Caco-2 (cell line): ENCODE data around the gene OFD1. TPM values are rescaled to one million over a fixed set of nuclear protein-coding genes. Genes with fewer than 3 reads are reported as not detected.

Source experiments
- BruUV-seq: library from RNA; stranded (reverse); fragments of 400-500 nt; replicated peaks from 2 replicates; lab custom pipeline; 2021; lab: Mats Ljungman, UMichigan
- CTCF ChIA-PET: fragments of 300-600 bp; sonication (Branson Sonifier 250); formaldehyde crosslinking; loops from one replicate; lab custom pipeline; 2022; ENCODE audit warnings: antibody characterized with exemption; lab: Charles Lee
- POLR2A ChIA-PET: fragments of 300-600 bp; sonication (Branson Sonifier 250); formaldehyde crosslinking; loops from one replicate; lab custom pipeline; 2022; ENCODE audit warnings: antibody characterized with exemption; lab: Charles Lee
- DNase-seq, 2 experiments: peaks; one replicate each; pipeline versions ENCODE4 v3.0.0 to v3.0.0-alpha.2; 2020 to 2022
- H3K27me3 ChIP-seq: replicated peaks from 2 replicates; pipeline ENCODE4 v1.6.0; 2011; ENCODE audit warnings: low read length; ENCODE audit not compliant: control insufficient read depth, insufficient read depth
- H3K36me3 ChIP-seq: 2 replicates; pipeline ENCODE4 v1.5.1; 2011; ENCODE audit warnings: low read length; ENCODE audit not compliant: control insufficient read depth, insufficient read depth
- H3K4me1 ChIP-seq: fragments of 250-450 bp; sonication (Bioruptor Pico); 2 replicates; pipeline ENCODE4 v1.5.1; 2020; ENCODE audit warnings: mild to moderate bottlenecking
- H3K4me3 ChIP-seq: 2 replicates; pipeline ENCODE4 v1.5.1; 2011; ENCODE audit warnings: low read depth, mild to moderate bottlenecking, control low read depth, low read length
- H3K9me3 ChIP-seq: fragments of 250-450 bp; sonication (Bioruptor Pico); 2 replicates; pipeline ENCODE4 v1.5.1; 2020; ENCODE audit warnings: mild to moderate bottlenecking, moderate library complexity
- H3K27ac Mint-ChIP-seq: one replicate; pipeline ENCODE4 v1.8.0; 2022; ENCODE audit warnings: mixed read lengths; ENCODE audit not compliant: unreplicated experiment
- H3K27me3 Mint-ChIP-seq: one replicate; pipeline ENCODE4 v1.8.0; 2022; ENCODE audit warnings: mixed read lengths; ENCODE audit not compliant: insufficient read depth, unreplicated experiment
- H3K36me3 Mint-ChIP-seq: one replicate; pipeline ENCODE4 v1.8.0; 2022; ENCODE audit warnings: mild to moderate bottlenecking, mixed read lengths; ENCODE audit not compliant: insufficient read depth, unreplicated experiment
- H3K4me1 Mint-ChIP-seq: one replicate; pipeline ENCODE4 v1.8.0; 2022; ENCODE audit warnings: low read depth, mixed read lengths; ENCODE audit not compliant: unreplicated experiment
- H3K4me3 Mint-ChIP-seq: one replicate; pipeline ENCODE4 v1.8.0; 2022; ENCODE audit warnings: mild to moderate bottlenecking, moderate library complexity, mixed read lengths; ENCODE audit not compliant: unreplicated experiment
- H3K9me3 Mint-ChIP-seq: one replicate; pipeline ENCODE4 v1.8.0; 2022; ENCODE audit warnings: mixed read lengths; ENCODE audit not compliant: unreplicated experiment
- CTCF ChIP-seq, 2 experiments: fragments of 200-600 bp in 1 of 2; IDR thresholded peaks; 1 replicate in 1 of 2; 2 replicates in 1 of 2; pipeline versions ENCODE4 v1.5.1 to v1.8.0; 2011 to 2022; ENCODE audit warnings: antibody characterized with exemption in 1 of 2, control low read depth in 1 of 2, inconsistent platforms in 1 of 2, low read depth in 1 of 2, low read length in 1 of 2, mild to moderate bottlenecking in 1 of 2, moderate library complexity in 1 of 2; ENCODE audit not compliant: insufficient read depth in 1 of 2, severe bottlenecking in 1 of 2, unreplicated experiment in 1 of 2
- intact Hi-C: fragments of 100-400 bp; cut with micrococcal nuclease; formaldehyde crosslinking; loops from one replicate; pipeline ENCODE4 v1.10.0; 2022; ENCODE audit not compliant: unreplicated experiment
- total RNA-seq: library from RNA; stranded (reverse); gene quantifications from 2 replicates; pipeline ENCODE4 v1.2.3, GENCODE V29; 2022

Gene OFD1
- total RNA-seq, 1 experiment from 2014 or later = 34.0 TPM

- Histone ChIP-seq H3K27me3 (no peaks in the 10 kb centered on the region), H3K36me3 (no peaks in the 10 kb centered on the region), H3K4me3 (no peak overlapping the region), H3K4me1 (peaks cover 24% of the 10 kb centered on the region), H3K9me3 (no peaks in the 10 kb centered on the region)
- H3K36me3 Mint-ChIP-seq = peaks cover 30% of the 10 kb centered on the region
- POLR2A ChIA-PET = no interaction called here
- H3K27me3 Mint-ChIP-seq = no peaks in the 10 kb centered on the region
- peaks cover 17% of the 10 kb centered on the region for H3K4me1 Mint-ChIP-seq
- DNase-seq = peak in 1 of 2 experiments; percentile 39
- no peaks in the 10 kb centered on the region for H3K9me3 Mint-ChIP-seq
- CTCF ChIA-PET = interaction anchor here (0.6 to 1.0 kb wide), 3 partner anchors 14 to 28 kb away, joined by 3 to 5 read pairs (median 3); partner anchors contain the start of genes OFD1 and TRAPPC2
- no peak overlapping the region for H3K4me3 Mint-ChIP-seq
- peak; percentile 41 to 52 for TF ChIP-seq CTCF (IDR thresholded peaks at IDR 0.05; ENCODE audit: insufficient read depth in 1 of 2, low read depth in 1 of 2, low read length in 1 of 2, severe bottlenecking in 1 of 2, unreplicated experiment in 1 of 2)
- no TSS peak for BruUV-seq
- intact Hi-C loops = loop anchor here (2.0 to 5.0 kb wide), 2 partner anchors 243 to 283 kb away; no protein-coding TSS in a partner anchor
- H3K27ac Mint-ChIP-seq = no peak overlapping the region
These were observed 15.7 kb downstream of the OFD1 start for GRCh38 chrX:13750204-13750603.

GRCh38 chrX:13750812-13751211 is 16.3 kb downstream of the OFD1 start:
- Mint-ChIP-seq H3K27me3 (no peaks in the 10 kb centered on the region), H3K36me3 (peaks cover 24% of the 10 kb centered on the region), H3K4me1 (peaks cover 17% of the 10 kb centered on the region), H3K9me3 (no peaks in the 10 kb centered on the region), H3K4me3 (no peak overlapping the region), H3K27ac (no peak overlapping the region)
- H3K27me3 ChIP-seq = no peaks in the 10 kb centered on the region
- H3K4me3 ChIP-seq = no peak overlapping the region
- POLR2A ChIA-PET = no interaction called here
- no TSS peak for BruUV-seq
- no peak for DNase-seq
- TF ChIP-seq CTCF (IDR thresholded peaks at IDR 0.05; ENCODE audit: insufficient read depth in 1 of 2, low read depth in 1 of 2, low read length in 1 of 2, severe bottlenecking in 1 of 2, unreplicated experiment in 1 of 2) = no peak
- peaks cover 28% of the 10 kb centered on the region for H3K4me1 ChIP-seq
- intact Hi-C loops = loop anchor here (2.0 to 5.0 kb wide), 2 partner anchors 244 to 282 kb away; no protein-coding TSS in a partner anchor
- CTCF ChIA-PET = interaction anchor here (0.6 to 1.0 kb wide), 3 partner anchors 14 to 29 kb away, joined by 3 to 5 read pairs (median 3); partner anchors contain the start of genes OFD1 and TRAPPC2
- H3K36me3 ChIP-seq = no peaks in the 10 kb centered on the region
- H3K9me3 ChIP-seq = no peaks in the 10 kb centered on the region

GRCh38 chrX:13752141-13752540 is 17.6 kb downstream of the OFD1 start:
- Mint-ChIP-seq H3K27me3 (no peaks in the 10 kb centered on the region), H3K36me3 (peaks cover 26% of the 10 kb centered on the region), H3K4me3 (no peak overlapping the region), H3K27ac (no peak overlapping the region), H3K4me1 (peaks cover 16% of the 10 kb centered on the region), H3K9me3 (no peaks in the 10 kb centered on the region)
- TF ChIP-seq CTCF (IDR thresholded peaks at IDR 0.05; ENCODE audit: insufficient read depth in 1 of 2, low read depth in 1 of 2, low read length in 1 of 2, severe bottlenecking in 1 of 2, unreplicated experiment in 1 of 2) = no peak
- H3K4me1 ChIP-seq = peaks cover 35% of the 10 kb centered on the region
- CTCF ChIA-PET = no interaction called here
- POLR2A ChIA-PET = interaction anchor here (1.6 kb wide), 1 partner anchor 18 kb away, joined by 5 read pairs; the partner anchor contains the start of genes OFD1 and TRAPPC2
- no peaks in the 10 kb centered on the region for H3K36me3 ChIP-seq
- intact Hi-C loops = loop anchor here (5.0 kb wide), 1 partner anchor 245 kb away; no protein-coding TSS in a partner anchor
- DNase-seq = no peak
- H3K4me3 ChIP-seq = no peak overlapping the region
- no peaks in the 10 kb centered on the region for H3K9me3 ChIP-seq
- no TSS peak for BruUV-seq
- H3K27me3 ChIP-seq = no peaks in the 10 kb centered on the region
